ENCODE data around the gene RGS16.

RGS16 gene

GRCh38 chr1:182629499-182630096 lies 25.4 kb upstream of the RGS16 start:
- DNase-seq = peak; percentile 53 to 81

- DNase-seq = no peak
These were observed 24.9 kb upstream of the RGS16 start for GRCh38 chr1:182629080-182629479.

DNA sequence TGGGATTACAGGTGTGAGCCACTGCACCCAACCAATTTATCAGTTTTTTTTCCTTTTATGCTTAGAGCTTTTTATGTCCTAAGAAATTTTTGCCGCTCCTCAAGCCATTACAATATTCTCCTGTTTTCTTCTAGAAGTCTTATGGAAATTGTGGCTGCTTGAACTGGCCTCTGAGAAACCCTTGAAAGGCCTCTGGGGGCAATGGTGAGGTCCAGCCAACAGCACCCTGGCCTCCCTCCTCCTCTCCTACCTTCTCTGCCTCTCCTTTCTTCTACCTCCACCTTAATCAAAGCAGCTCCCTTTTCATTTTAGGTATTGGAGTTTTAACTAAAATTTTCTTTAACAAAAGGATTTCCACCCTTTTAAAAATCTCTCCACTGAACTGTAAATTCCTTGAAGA lies 24.5 kb upstream of the RGS16 start:
- DNase-seq = no peak

DNA sequence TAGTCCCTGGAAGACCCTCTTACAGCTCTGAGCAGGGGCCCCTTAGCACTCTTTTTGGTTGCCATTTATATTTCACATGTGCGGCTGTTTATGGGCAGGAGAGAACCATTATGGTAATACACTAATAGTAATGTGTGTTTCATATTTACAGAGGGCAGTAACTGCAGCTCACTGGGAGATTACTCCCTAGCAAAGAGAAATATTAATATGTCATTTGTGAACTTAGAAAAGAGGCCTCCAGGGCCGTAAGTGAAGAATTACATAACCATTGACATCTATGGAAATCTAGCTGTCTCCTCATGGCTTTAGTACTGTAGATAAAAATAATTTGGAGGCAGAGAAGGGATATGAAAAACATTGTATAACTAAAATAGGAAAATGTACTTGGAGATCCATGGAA lies 23.4 kb upstream of the RGS16 start:
- DNase-seq = no peak

GRCh38 chr1:182626527-182626926 lies 22.3 kb upstream of the RGS16 start:
- DNase-seq = no peak

- no peak for DNase-seq
These were observed 21.7 kb upstream of the RGS16 start for GRCh38 chr1:182625719-182626504.

DNA sequence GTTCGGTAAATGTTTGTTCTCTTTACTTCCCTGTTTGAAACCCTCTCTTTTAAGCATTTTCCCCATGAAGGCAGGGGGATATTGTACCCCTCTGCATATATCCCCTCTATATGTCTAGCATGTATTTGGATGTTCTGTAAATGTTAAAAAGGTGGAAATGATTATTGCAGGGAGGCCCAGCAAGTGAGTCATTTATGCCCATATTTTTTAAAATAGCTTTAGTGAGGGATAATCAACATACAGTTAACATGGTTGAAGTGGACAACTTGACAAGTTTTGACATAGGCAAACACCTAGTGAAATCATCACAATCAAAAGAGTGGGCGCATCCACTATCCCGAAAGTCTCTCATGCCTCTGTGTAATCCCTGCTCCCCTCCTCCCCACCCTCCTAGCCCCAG lies 20.8 kb upstream of the RGS16 start:
- DNase-seq = no peak

DNA sequence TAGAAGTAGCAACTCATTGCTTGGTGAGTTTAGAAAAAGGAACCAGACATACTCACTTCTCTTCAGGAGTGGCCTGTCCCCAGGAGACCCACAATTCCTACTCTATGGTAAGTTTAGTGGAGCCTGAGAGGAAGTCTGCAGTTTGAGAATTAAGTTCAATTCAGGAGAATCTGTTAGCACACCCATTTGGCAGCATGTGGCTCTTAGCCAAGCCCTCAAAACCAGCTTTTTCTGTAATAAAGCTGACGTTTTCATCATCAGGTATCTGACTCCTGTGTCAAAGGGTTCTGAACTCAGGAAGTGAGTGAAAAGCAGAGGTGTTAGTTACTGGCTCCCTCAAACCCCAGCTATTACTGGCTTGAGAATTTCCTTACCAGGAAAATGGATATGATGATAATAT lies 20.4 kb upstream of the RGS16 start:
- peak; percentile 61 to 62 for DNase-seq

GRCh38 chr1:182622901-182623528 lies 18.8 kb upstream of the RGS16 start:
- no peak for DNase-seq

DNA sequence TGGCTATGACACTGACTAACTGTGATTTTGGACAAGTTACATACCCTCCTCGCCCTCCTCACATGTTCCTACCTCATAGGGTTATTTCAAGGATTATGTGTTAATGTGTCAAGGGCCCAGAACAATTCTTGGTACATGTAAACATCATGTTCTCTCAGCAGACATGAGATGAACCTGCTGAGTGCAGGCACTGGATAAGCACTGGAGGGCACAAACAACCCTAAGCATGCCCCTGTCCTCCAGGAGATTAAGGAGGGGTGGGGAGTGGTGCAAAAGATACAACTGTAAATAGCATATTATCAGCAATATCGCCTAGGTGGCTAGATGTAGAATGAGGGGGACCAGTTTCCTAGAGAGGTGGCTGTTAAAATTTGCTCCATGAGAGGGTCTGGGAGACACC lies 17.7 kb upstream of the RGS16 start:
- DNase-seq = no peak

- no peak for DNase-seq
These were observed 16.9 kb upstream of the RGS16 start for GRCh38 chr1:182620924-182621585.

DNA sequence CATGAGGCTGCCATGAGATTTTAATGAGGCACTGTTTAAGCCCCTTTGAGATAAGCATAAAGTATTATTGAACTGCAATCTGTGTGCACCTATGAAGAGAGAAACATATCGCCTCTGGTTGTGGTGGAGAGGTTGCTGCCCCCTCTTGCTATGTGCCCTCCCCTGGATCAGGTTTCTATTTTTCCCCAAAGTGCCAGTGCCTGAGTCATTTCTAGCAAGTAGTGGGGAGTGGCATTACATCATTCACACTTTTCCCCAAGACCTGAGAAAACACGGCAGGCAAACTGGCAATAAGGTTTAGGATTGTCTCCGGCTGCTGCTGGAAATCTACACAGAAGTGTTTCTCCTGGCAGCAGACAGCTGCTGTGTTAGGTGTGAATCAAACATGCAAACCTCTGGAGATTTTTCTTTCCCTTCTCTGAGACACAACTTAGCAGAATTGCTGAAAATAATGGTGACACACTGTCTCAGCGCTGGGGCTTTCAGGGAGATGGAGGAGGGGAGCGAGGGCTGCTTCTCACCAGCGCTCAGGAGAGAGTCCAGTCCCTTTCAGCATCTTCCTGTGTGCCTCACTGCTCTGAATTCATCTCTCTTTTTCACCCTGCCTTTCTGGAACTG lies 13.7 kb upstream of the RGS16 start:
- no peak for DNase-seq

GRCh38 chr1:182617014-182617429 lies 12.8 kb upstream of the RGS16 start:
- DNase-seq = no peak

GRCh38 chr1:182616130-182617013 lies 12.2 kb upstream of the RGS16 start:
- DNase-seq = no peak

DNA sequence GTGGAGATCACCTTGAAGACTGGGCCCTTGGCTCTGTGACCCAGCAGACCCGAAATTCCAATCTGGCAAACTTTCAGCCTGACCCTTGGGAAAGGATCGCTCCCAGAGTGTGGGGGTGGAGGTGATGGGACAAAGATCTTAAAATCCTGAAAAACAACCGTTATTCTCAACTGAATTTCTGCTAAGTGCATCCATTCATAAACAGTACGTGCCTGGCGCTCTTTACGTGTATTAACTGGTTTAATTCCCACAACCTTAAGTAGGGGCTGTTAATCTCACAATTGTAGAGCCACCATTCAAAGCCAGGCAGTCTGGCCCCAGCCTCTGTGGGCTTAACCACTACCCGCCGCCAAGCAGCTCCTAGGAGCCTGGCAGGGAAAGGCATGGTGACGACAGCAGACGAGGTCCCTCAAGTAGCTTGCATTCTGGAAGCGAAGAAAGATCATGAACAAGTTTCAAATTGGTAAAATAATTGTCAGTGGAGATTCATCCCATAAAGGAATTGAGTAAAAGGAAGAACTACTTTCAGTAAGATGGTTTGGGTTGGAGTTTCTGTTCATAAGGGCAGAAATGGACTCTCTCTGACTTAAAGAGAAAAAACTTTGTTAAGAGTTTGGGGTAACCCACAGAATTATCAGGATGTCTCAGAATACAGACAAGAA lies 11.4 kb upstream of the RGS16 start:
- no peak for DNase-seq

GRCh38 chr1:182614796-182615454 lies 10.7 kb upstream of the RGS16 start:
- DNase-seq = peak; percentile 64 to 74

DNA sequence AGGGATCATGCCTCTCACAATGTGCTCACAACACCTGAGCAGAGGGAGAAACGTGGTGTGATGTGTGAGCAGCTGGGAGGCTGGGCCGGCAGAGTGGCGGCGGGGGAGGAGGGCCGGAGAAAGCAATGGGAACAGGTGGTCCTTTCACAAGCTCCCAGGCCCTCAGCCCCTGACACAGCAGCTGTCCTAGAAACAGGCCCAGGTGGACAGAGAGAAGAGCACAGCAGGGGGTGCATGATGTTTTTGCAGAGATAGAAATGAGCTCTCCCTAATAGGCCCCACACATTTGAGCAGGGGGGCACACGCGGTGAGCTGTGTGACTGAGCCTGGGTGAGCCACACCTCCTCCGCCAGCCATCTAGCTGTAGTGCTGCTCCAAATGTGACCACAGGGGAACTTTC lies 7.6 kb upstream of the RGS16 start:
- DNase-seq = no peak

DNA sequence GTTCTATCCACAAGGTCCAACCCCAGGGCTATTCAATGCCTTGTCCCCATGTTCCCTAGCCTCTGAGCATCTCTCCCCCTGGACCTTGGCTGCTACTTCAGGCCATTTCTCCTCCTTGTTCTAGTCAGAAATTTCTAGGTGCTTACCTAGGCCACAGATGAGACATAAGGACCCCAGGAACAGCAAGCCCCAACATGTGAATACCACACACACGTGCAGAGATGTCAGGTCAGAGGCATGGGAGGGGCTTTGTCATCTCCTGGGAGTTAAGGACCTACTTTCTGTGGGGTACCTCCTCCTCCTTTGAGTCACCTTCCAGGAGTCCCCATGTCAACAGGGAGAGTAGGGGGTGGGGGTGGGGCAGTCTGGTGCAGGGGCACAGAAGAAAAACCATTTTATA lies 7.1 kb upstream of the RGS16 start:
- DNase-seq = no peak

DNA sequence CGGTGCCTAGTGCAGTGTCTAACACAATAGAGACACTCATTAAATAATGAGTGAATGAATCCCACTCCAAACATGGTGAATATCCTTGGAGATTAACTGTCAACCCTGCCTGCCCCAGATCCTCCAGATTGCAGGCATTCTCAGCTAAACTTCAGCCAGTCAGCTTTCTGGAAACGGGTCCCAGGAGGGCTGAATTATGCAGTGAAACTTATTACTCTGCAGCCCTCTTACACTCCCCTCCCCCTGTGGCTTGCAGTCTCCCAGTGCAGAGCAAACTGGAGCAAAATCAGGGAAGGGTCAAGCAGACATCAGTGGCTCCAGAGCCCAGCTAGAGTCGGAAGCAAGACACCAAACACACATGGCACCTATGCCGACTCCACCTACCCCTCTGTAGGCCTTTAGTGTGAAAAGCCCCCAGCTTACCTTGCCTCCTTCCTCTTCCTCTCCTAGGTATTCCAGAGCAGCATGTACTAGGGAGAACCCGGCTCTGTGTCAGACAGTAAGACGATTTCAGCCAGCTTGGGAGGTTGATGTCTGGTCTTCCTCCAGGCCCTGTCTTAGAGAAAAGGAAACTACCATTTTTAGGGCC lies 6.5 kb upstream of the RGS16 start:
- no peak for DNase-seq

- no peak for DNase-seq
These were observed 4.8 kb upstream of the RGS16 start for GRCh38 chr1:182608845-182609610.
